ENCODE measurements around the gene PLEKHA7.
"Not testable (repeated sequence)": the region's sequence is repeated elsewhere in the genome, so short reads cannot be mapped to it uniquely, and the experiment has no call there.

Gene PLEKHA7

GRCh38 chr11:17005646-17006045 lies 8.6 kb downstream of the PLEKHA7 start:
- no peak for DNase-seq

GRCh38 chr11:17004486-17005148 lies 9.6 kb downstream of the PLEKHA7 start:
- DNase-seq, result no peak

GRCh38 chr11:17003426-17003825 lies 10.8 kb downstream of the PLEKHA7 start:
- no peak for DNase-seq

- no peak for DNase-seq
Observed at GRCh38 chr11:17002543-17002942, 11.7 kb downstream of the PLEKHA7 start.

- no peak for DNase-seq
Observed at GRCh38 chr11:17001806-17002205, 12.4 kb downstream of the PLEKHA7 start.

- DNase-seq, result no peak
Observed at GRCh38 chr11:17000987-17001386, 13.2 kb downstream of the PLEKHA7 start.

- not testable (repeated sequence) for DNase-seq
Observed at GRCh38 chr11:17000253-17000652, 14.0 kb downstream of the PLEKHA7 start.

GRCh38 chr11:16999116-16999515 lies 15.1 kb downstream of the PLEKHA7 start:
- DNase-seq, result no peak

GRCh38 chr11:16997624-16998023 lies 16.6 kb downstream of the PLEKHA7 start:
- no peak for DNase-seq

GRCh38 chr11:16993495-16993894 lies 20.7 kb downstream of the PLEKHA7 start:
- DNase-seq, result no peak

- no peak for DNase-seq
Observed at GRCh38 chr11:16992846-16993245, 21.4 kb downstream of the PLEKHA7 start.

GRCh38 chr11:16989554-16989953 lies 24.7 kb downstream of the PLEKHA7 start:
- no peak for DNase-seq

GRCh38 chr11:16987205-16987568 lies 27.0 kb downstream of the PLEKHA7 start:
- DNase-seq, result no peak

GRCh38 chr11:16986434-16987204 lies 27.6 kb downstream of the PLEKHA7 start:
- peak in 4 of 5 donors; percentile 15 to 65 (median 24) for DNase-seq

- DNase-seq, result no peak
Observed at GRCh38 chr11:16985297-16985696, 28.9 kb downstream of the PLEKHA7 start.

GRCh38 chr11:16984229-16984628 lies 30.0 kb downstream of the PLEKHA7 start:
- DNase-seq, result no peak

- no peak for DNase-seq
Observed at GRCh38 chr11:16982809-16983208, 31.4 kb downstream of the PLEKHA7 start.

- no peak for DNase-seq
Observed at GRCh38 chr11:16982256-16982671, 31.9 kb downstream of the PLEKHA7 start.

GRCh38 chr11:16981651-16982194 lies 32.5 kb downstream of the PLEKHA7 start:
- no peak for DNase-seq

GRCh38 chr11:16979703-16980622 lies 34.3 kb downstream of the PLEKHA7 start:
- no peak for DNase-seq

- no peak for DNase-seq
Observed at GRCh38 chr11:16977994-16978315, 36.3 kb downstream of the PLEKHA7 start.

GRCh38 chr11:16977136-16977993 lies 36.8 kb downstream of the PLEKHA7 start:
- DNase-seq, result no peak
